GM19455 (cell line): ENCODE results near the gene KIF20B.

Source experiments
- ATAC-seq: cut with Tn5 transposase; IDR thresholded peaks from one replicate; pipeline ENCODE4 v1.9.1; 2021; ENCODE audit not compliant: unreplicated experiment

KIF20B gene, protein sequence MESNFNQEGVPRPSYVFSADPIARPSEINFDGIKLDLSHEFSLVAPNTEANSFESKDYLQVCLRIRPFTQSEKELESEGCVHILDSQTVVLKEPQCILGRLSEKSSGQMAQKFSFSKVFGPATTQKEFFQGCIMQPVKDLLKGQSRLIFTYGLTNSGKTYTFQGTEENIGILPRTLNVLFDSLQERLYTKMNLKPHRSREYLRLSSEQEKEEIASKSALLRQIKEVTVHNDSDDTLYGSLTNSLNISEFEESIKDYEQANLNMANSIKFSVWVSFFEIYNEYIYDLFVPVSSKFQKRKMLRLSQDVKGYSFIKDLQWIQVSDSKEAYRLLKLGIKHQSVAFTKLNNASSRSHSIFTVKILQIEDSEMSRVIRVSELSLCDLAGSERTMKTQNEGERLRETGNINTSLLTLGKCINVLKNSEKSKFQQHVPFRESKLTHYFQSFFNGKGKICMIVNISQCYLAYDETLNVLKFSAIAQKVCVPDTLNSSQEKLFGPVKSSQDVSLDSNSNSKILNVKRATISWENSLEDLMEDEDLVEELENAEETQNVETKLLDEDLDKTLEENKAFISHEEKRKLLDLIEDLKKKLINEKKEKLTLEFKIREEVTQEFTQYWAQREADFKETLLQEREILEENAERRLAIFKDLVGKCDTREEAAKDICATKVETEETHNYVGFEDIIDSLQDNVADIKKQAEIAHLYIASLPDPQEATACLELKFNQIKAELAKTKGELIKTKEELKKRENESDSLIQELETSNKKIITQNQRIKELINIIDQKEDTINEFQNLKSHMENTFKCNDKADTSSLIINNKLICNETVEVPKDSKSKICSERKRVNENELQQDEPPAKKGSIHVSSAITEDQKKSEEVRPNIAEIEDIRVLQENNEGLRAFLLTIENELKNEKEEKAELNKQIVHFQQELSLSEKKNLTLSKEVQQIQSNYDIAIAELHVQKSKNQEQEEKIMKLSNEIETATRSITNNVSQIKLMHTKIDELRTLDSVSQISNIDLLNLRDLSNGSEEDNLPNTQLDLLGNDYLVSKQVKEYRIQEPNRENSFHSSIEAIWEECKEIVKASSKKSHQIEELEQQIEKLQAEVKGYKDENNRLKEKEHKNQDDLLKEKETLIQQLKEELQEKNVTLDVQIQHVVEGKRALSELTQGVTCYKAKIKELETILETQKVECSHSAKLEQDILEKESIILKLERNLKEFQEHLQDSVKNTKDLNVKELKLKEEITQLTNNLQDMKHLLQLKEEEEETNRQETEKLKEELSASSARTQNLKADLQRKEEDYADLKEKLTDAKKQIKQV (N-terminal part only)

DNA sequence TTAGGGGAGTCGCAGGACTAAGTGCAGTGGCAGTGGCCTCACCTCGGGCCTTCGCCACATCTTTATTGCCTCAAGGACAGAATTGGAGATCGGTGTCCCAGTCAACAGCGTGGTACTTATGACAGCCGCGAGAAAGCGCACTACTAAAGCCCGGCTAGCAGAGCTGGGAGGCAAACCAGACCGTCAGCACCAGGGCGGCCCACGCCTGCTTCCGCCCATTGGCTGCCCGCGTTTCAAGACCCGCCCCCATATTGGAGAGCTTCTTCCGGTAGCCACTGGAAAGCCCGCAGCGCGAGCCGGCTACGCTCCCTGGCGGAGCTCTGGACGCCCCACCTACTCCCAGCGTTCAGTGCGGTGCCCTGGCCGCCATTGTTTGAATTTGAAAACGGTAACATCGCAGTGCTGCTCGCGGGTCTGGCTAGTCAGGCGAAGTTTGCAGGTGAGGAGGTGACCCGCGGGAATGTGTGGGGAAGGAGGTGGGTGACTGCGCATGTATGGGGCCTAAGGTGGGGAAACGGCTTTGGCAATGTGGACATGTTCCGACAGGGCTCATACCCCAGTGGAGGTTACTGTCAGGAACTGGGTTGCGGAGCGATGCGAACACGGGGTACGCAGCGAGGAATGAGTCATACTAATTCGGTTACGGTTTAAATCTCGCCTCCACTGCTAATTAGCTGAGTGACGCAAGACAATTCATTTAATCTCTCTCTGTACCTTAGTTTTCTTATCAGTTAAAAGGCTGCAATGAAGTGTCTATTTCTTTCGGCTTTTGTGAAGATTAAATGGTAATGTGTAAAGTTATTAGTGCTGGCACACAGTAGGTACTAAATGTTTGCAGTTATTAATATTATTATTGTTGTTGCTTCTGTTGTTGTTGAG, at the start of gene KIF20B:
Gene KIF20B, plus strand, starts transcription at position 349 of the 879 bp plus-strand sequence. CDS start 3,705 bp downstream, outside the sequence.
- ATAC-seq, result peak; percentile 97

DNA sequence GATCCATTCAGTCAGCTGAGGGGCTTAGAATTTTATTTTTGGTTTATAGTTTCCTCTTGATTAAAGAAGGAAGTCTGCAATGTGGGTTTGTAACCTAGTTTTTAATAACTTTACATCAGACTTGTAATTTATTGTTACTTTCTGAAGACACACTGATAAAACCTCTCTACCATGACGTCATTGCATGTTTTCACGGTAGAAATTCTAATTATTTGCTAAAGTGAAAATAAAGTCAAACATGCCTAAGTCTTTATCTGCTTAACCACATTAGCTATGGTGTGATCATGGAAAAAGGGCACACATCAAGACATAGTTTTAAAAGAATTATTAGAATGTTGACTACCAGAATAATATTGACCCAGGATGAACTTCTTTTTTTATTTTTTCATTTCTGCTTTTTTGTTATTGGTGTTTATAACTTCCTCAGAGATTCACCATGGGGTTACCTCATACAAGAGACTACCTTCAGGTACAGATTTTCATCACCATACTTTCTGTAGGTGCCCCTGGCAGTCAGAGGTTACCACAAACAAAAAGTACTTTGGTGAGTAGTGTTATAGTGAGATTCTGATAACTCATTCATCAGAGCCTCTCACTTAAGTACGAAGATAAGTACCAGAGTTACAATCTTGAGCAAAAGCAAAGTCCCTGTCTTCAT, 49.3 kb upstream of the KIF20B start:
- ATAC-seq, result peak; percentile 37

DNA sequence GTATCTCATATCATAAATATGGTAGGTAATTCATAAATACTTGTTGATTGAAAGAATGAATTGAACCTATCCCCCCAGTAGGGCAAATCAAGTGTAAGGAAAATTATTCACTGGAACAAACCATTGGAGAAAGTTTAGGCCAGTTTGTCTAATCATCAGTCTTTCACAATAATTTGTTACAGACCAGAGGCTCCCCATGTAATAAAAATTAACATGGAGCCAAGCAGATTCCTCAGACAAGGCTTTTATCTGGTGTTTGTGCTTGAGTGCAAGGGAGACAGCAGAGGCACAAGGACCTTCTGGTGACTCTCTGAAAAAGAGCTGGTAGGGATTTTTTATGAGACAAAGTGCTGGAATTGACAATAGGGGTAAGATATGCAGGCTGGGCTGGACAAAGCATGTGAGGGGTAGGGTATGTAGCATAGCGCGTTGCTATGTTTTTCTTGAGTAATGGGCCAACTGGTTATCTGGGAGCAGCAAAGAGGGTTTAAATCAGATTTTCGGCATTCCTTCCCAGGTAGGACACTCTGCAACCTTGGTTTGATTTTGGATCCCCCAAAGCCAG, 48.5 kb upstream of the KIF20B start:
- no peak for ATAC-seq

DNA sequence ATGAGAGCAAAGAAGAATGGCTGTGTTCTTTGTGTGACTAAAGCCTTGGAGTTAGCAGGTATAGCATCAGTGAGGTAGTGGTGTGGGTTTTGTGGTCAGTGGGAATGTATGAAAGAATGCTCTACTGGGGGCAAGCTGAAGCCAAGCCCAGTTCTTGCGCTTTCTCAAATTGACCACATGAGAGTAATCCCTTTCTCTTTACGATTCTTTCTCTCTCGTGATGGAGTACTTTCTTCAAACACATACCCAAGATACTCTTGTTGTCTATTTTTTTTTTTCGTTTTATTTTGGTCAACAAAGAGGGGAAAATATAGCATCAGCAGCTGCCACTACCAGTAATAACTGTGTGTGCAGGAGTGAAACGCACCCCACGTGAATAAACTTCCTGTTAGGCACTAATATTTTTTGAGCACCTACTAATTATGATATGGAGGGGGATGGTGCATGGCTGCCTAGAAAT, 48.0 kb upstream of the KIF20B start:
- peak; percentile 58 for ATAC-seq

GRCh38 chr10:89655722-89656121, 45.7 kb upstream of the KIF20B start:
- ATAC-seq, result no peak

DNA sequence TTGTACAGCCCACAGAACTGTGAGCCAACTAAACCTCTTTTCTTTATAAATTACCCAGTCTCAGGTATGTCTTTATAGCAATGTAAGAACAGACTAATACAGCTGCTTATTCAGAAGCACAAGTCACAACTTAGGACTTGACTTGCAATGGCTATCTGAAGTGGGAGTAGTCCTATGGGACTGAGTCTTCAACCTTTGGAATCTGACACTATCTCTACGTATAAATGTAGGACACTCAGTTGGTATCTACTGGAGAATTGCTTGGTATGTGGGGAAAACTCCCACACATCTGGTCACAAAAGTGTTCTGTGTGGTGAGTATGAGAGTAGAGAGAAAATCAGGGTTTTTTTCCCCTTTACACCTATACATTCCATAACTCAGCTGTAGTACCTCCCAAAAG, 44.1 kb upstream of the KIF20B start:
- ATAC-seq, result no peak

- no peak for ATAC-seq
These were observed 42.0 kb upstream of the KIF20B start for GRCh38 chr10:89659143-89660131.

DNA sequence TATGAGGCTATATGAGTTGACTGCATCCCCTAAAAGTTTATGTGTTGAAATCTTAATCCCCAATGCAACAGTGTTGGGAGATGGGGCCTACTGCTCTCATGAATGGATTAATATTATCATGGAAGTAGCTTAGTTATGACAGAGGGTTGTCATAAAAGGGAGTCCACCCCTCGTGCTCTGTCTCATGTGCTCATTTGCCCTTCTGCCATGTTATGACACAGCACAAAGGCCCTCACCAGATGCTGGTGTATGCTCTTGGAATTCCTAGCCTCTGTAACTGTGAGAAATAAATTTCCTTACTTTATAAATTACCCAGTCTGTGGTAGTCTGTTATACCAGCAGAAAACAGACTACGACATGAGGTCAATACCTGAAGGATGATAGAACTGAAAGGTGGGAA, 38.8 kb upstream of the KIF20B start:
- ATAC-seq, result no peak

DNA sequence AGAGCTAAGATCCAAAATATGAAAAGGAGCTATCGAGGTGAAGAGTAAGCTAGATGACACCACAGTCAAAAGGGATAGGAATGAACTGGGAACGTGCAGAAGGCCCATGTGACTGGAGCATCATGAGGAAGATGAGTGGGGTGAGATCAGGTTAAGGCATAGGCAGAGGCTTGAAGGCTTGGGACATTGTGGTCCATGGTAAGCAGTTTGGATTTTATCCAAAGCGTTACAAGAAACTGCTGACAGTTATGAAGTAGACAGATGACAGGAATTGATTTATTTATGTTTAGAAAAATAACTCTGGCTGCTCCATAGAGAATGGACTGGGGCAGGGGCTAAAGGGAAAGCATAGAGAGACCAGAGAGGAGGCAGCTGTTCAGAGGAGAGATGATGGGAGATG, 38.2 kb upstream of the KIF20B start:
- no peak for ATAC-seq

DNA sequence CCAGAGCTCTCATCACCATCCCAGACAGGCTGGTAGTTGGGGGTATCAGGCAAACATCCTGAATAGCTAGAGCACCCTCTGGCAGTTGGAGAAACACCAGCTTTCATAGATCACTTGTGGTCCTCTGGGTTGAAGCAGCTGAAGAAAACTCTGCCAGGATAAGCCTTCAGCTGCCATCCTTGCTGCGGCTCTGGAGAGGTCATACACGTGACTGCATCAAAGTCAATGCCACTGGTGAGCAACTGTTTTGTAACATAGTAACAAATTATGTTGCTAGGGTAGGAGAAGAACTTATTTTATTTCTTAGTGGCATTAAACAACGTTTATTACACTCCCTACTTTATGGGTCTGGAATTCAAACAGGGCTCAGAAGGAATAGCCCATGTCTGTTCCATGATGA, 37.2 kb upstream of the KIF20B start:
- ATAC-seq, result no peak

GRCh38 chr10:89665302-89665701, 36.1 kb upstream of the KIF20B start:
- ATAC-seq, result no peak

- no peak for ATAC-seq
These were observed 35.3 kb upstream of the KIF20B start for GRCh38 chr10:89666138-89666537.

GRCh38 chr10:89668386-89669071, 32.9 kb upstream of the KIF20B start:
- no peak for ATAC-seq

DNA sequence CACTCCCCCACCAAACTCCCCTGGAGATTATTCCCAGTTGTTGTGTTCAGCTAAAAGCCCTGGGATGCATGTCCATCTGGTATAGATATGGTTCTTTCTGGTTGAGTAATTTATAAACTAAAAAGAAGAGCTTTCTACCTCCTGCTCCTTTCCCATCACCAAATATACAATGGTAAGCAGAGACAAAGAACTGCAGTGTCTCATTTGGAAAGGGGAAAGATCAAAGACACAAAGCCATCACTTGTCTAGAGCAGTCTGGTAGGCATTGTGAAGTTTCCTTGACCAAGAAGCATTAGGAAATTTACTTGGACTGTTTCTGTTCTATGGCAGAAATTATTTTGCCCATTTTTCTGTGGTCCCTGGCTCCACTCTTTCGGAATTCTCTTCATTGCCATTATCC, 31.4 kb upstream of the KIF20B start:
- no peak for ATAC-seq

- ATAC-seq, result no peak
These were observed 30.5 kb upstream of the KIF20B start for GRCh38 chr10:89670926-89671325.

GRCh38 chr10:89677341-89677740, 24.0 kb upstream of the KIF20B start:
- ATAC-seq, result no peak

DNA sequence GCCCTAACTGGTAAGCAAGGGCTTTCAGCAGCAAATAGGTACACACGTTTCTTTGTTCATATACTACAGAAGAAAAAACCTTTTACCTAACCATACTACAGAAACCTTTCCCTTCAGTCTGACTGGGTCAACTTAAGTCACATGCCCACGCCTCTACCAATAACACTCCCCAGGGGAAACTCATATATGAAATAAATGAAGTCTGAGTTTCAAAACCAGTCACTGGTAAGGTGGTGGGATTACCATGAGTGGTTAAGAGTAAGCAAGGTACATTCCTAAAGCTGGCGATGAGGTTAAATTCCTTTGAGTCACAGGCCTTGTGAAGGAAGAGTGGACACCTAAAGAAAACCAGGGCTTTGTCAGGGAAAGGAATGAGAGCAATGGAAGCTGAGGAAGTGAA, 21.4 kb upstream of the KIF20B start:
- no peak for ATAC-seq
